ENCODE data around the gene GCN1.

GRCh38 chr12:120199595-120200306, 5.2 kb upstream of the GCN1 start:
- TF ChIP-seq CTCF (conservative IDR thresholded peaks at IDR 0.05; ENCODE audit: low read length) (no peak), EZH2phosphoT487 (IDR thresholded peaks at IDR 0.05; ENCODE audit: borderline replicate concordance, low read depth, low read length) (no peak)

All from OCI-LY7 (cell line).